ENCODE data around the gene PRDM16.

Gene PRDM16

GRCh38 chr1:3192825-3193224 is 123.8 kb downstream of the PRDM16 start:
- Histone ChIP-seq H2AK5ac (ENCODE audit: low read length, severe bottlenecking) (no peak overlapping the region), H3K14ac (ENCODE audit: low read length in 2 of 2) (no peak overlapping the region), H4K8ac (ENCODE audit: low read length) (no peak overlapping the region), H4K91ac (ENCODE audit: low read length) (no peak overlapping the region), H2BK15ac (ENCODE audit: low read depth, poor library complexity, severe bottlenecking) (no peak overlapping the region), H2BK120ac (ENCODE audit: low read depth, low read length) (no peak overlapping the region), H3K4ac (ENCODE audit: low read depth in 1 of 2, low read length in 2 of 2) (no peak overlapping the region), H3K27me3 (ENCODE audit: control insufficient read depth in 1 of 2, insufficient read depth in 1 of 2, low read length in 2 of 2) (peaks cover 0 to 3% of the 10 kb centered on the region in 2 experiments), H3K23ac (ENCODE audit: low read length in 2 of 2) (no peak overlapping the region), H3K18ac (ENCODE audit: low read depth in 1 of 2, low read length in 2 of 2) (no peak overlapping the region), H3K4me2 (ENCODE audit: low read length, poor library complexity, severe bottlenecking) (no peak overlapping the region), H2BK12ac (ENCODE audit: low read length in 2 of 2) (no peak overlapping the region), H2AFZ (ENCODE audit: low read depth, low read length) (no peak overlapping the region), H3K4me3 (ENCODE audit: insufficient read depth in 1 of 2, low read depth in 1 of 2, low read length in 2 of 2) (no peak overlapping the region), H3K27ac (ENCODE audit: low read length, poor library complexity, severe bottlenecking) (no peak overlapping the region), H2BK5ac (ENCODE audit: low read depth, low read length, poor library complexity, severe bottlenecking) (no peak overlapping the region), H3K9ac (ENCODE audit: low read length) (no peak overlapping the region), H3K79me1 (replicated peaks; ENCODE audit: low read length, poor library complexity, severe bottlenecking) (no peaks in the 10 kb centered on the region), H3K9me3 (ENCODE audit: control insufficient read depth, low read length) (no peaks in the 10 kb centered on the region), H3K4me1 (ENCODE audit: control insufficient read depth, insufficient read depth, low read depth, low read length) (no peaks in the 10 kb centered on the region), H3K36me3 (ENCODE audit: control insufficient read depth in 1 of 2, insufficient read depth in 2 of 2, low read depth in 1 of 2, low read length in 2 of 2) (no peaks in the 10 kb centered on the region)
- no peak for DNase-seq
- WGBS = 86% methylated on average over 18 of the region's 18 CpGs

DNA sequence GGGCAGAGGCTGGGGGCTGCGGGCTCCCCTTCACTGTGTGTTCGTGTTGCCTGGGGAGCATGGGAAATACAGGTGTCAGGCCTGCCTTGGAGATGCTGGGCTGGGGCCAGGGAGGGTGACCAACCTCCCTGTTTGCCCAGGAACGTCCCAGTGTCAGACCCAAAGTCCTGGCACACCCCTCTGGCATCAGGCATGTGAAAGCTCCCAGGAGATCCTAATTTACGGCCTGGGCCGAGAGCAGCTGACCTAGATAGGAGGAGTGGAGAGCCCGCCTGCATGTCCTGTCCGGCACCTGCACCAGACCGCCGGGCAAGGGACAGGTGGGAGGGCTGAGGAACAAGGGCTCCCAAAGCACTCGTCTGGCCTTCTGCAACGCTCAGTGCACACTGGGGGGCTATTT is 124.8 kb downstream of the PRDM16 start:
- Histone ChIP-seq H4K8ac (ENCODE audit: low read length) (no peak overlapping the region), H3K23ac (ENCODE audit: low read length in 2 of 2) (no peak overlapping the region), H3K4me3 (ENCODE audit: insufficient read depth in 1 of 2, low read depth in 1 of 2, low read length in 2 of 2) (no peak overlapping the region), H2BK120ac (ENCODE audit: low read depth, low read length) (no peak overlapping the region), H2AFZ (ENCODE audit: low read depth, low read length) (no peak overlapping the region), H3K36me3 (ENCODE audit: control insufficient read depth in 1 of 2, insufficient read depth in 2 of 2, low read depth in 1 of 2, low read length in 2 of 2) (no peaks in the 10 kb centered on the region), H2BK5ac (ENCODE audit: low read depth, low read length, poor library complexity, severe bottlenecking) (no peak overlapping the region), H3K27ac (ENCODE audit: low read length, poor library complexity, severe bottlenecking) (no peak overlapping the region), H2BK15ac (ENCODE audit: low read depth, poor library complexity, severe bottlenecking) (no peak overlapping the region), H2AK5ac (ENCODE audit: low read length, severe bottlenecking) (no peak overlapping the region), H3K4ac (ENCODE audit: low read depth in 1 of 2, low read length in 2 of 2) (no peak overlapping the region), H3K79me1 (replicated peaks; ENCODE audit: low read length, poor library complexity, severe bottlenecking) (no peaks in the 10 kb centered on the region), H3K14ac (ENCODE audit: low read length in 2 of 2) (no peak overlapping the region), H3K27me3 (ENCODE audit: control insufficient read depth in 1 of 2, insufficient read depth in 1 of 2, low read length in 2 of 2) (peaks cover 0 to 10% of the 10 kb centered on the region in 2 experiments), H3K4me1 (ENCODE audit: control insufficient read depth, insufficient read depth, low read depth, low read length) (no peaks in the 10 kb centered on the region), H3K18ac (ENCODE audit: low read depth in 1 of 2, low read length in 2 of 2) (no peak overlapping the region), H3K9ac (ENCODE audit: low read length) (no peak overlapping the region), H2BK12ac (ENCODE audit: low read length in 2 of 2) (no peak overlapping the region), H3K4me2 (ENCODE audit: low read length, poor library complexity, severe bottlenecking) (no peak overlapping the region), H4K91ac (ENCODE audit: low read length) (peak overlapping the region; percentile 10), H3K9me3 (ENCODE audit: control insufficient read depth, low read length) (no peaks in the 10 kb centered on the region)
- DNase-seq = no peak
- WGBS = 82% methylated on average over 10 of the region's 11 CpGs

GRCh38 chr1:3194760-3195479 is 125.9 kb downstream of the PRDM16 start:
- H3K23ac ChIP-seq (ENCODE audit: low read length in 2 of 2) = no peak overlapping the region
- H3K4me2 ChIP-seq (ENCODE audit: low read length, poor library complexity, severe bottlenecking) = no peak overlapping the region
- no peaks in the 10 kb centered on the region for H3K4me1 ChIP-seq (ENCODE audit: control insufficient read depth, insufficient read depth, low read depth, low read length)
- no peak for DNase-seq
- H4K8ac ChIP-seq (ENCODE audit: low read length) = no peak overlapping the region
- H2BK120ac ChIP-seq (ENCODE audit: low read depth, low read length) = no peak overlapping the region
- H3K4ac ChIP-seq (ENCODE audit: low read depth in 1 of 2, low read length in 2 of 2) = no peak overlapping the region
- no peaks in the 10 kb centered on the region for H3K36me3 ChIP-seq (ENCODE audit: control insufficient read depth in 1 of 2, insufficient read depth in 2 of 2, low read depth in 1 of 2, low read length in 2 of 2)
- H2BK5ac ChIP-seq (ENCODE audit: low read depth, low read length, poor library complexity, severe bottlenecking) = no peak overlapping the region
- H3K4me3 ChIP-seq (ENCODE audit: insufficient read depth in 1 of 2, low read depth in 1 of 2, low read length in 2 of 2) = no peak overlapping the region
- 90% methylated on average over 38 of the region's 38 CpGs for WGBS
- H3K9ac ChIP-seq (ENCODE audit: low read length) = no peak overlapping the region
- no peak overlapping the region for H4K91ac ChIP-seq (ENCODE audit: low read length)
- no peak overlapping the region for H3K27ac ChIP-seq (ENCODE audit: low read length, poor library complexity, severe bottlenecking)
- no peak overlapping the region for H2AK5ac ChIP-seq (ENCODE audit: low read length, severe bottlenecking)
- no peak overlapping the region for H2AFZ ChIP-seq (ENCODE audit: low read depth, low read length)
- no peak overlapping the region for H3K18ac ChIP-seq (ENCODE audit: low read depth in 1 of 2, low read length in 2 of 2)
- no peak overlapping the region for H3K14ac ChIP-seq (ENCODE audit: low read length in 2 of 2)
- peaks cover 0 to 12% of the 10 kb centered on the region in 2 experiments for H3K27me3 ChIP-seq (ENCODE audit: control insufficient read depth in 1 of 2, insufficient read depth in 1 of 2, low read length in 2 of 2)
- no peak overlapping the region for H2BK15ac ChIP-seq (ENCODE audit: low read depth, poor library complexity, severe bottlenecking)
- H3K79me1 ChIP-seq (replicated peaks; ENCODE audit: low read length, poor library complexity, severe bottlenecking) = no peaks in the 10 kb centered on the region
- H2BK12ac ChIP-seq (ENCODE audit: low read length in 2 of 2) = no peak overlapping the region
- H3K9me3 ChIP-seq (ENCODE audit: control insufficient read depth, low read length) = no peaks in the 10 kb centered on the region

DNA sequence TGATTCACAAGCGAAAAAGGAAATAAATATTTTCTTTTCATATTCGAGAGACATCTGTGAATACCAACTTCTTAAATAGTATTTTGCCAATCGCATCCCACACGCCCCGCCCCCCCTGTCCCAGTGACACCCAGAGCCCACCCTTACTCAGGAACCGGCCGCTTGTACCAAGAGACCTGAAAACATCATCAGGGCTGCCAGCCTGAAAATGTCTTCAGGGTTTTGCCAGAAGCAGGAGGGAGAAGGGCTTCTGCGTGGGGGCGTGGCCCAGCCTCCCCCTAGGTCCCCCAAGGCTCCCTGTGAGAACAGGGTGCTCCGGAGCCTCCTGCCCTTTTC is 126.4 kb downstream of the PRDM16 start:
- H3K79me1 ChIP-seq (replicated peaks; ENCODE audit: low read length, poor library complexity, severe bottlenecking) = no peaks in the 10 kb centered on the region
- 92% methylated on average over 9 of the region's 10 CpGs for whole genome bisulfite sequencing
- H2BK5ac ChIP-seq (ENCODE audit: low read depth, low read length, poor library complexity, severe bottlenecking) = no peak overlapping the region
- H3K14ac ChIP-seq (ENCODE audit: low read length in 2 of 2) = no peak overlapping the region
- no peak overlapping the region for H3K27ac ChIP-seq (ENCODE audit: low read length, poor library complexity, severe bottlenecking)
- peaks cover 0 to 12% of the 10 kb centered on the region in 2 experiments for H3K27me3 ChIP-seq (ENCODE audit: control insufficient read depth in 1 of 2, insufficient read depth in 1 of 2, low read length in 2 of 2)
- no peak overlapping the region for H2AFZ ChIP-seq (ENCODE audit: low read depth, low read length)
- H4K91ac ChIP-seq (ENCODE audit: low read length) = no peak overlapping the region
- H3K4me2 ChIP-seq (ENCODE audit: low read length, poor library complexity, severe bottlenecking) = no peak overlapping the region
- H3K18ac ChIP-seq (ENCODE audit: low read depth in 1 of 2, low read length in 2 of 2) = no peak overlapping the region
- no peak overlapping the region for H3K9ac ChIP-seq (ENCODE audit: low read length)
- H2BK120ac ChIP-seq (ENCODE audit: low read depth, low read length) = no peak overlapping the region
- H3K4me3 ChIP-seq (ENCODE audit: insufficient read depth in 1 of 2, low read depth in 1 of 2, low read length in 2 of 2) = no peak overlapping the region
- H4K8ac ChIP-seq (ENCODE audit: low read length) = no peak overlapping the region
- no peak overlapping the region for H2BK15ac ChIP-seq (ENCODE audit: low read depth, poor library complexity, severe bottlenecking)
- DNase-seq = no peak
- H2AK5ac ChIP-seq (ENCODE audit: low read length, severe bottlenecking) = no peak overlapping the region
- H3K9me3 ChIP-seq (ENCODE audit: control insufficient read depth, low read length) = no peaks in the 10 kb centered on the region
- no peak overlapping the region for H3K23ac ChIP-seq (ENCODE audit: low read length in 2 of 2)
- H3K36me3 ChIP-seq (ENCODE audit: control insufficient read depth in 1 of 2, insufficient read depth in 2 of 2, low read depth in 1 of 2, low read length in 2 of 2) = no peaks in the 10 kb centered on the region
- no peak overlapping the region for H2BK12ac ChIP-seq (ENCODE audit: low read length in 2 of 2)
- no peaks in the 10 kb centered on the region for H3K4me1 ChIP-seq (ENCODE audit: control insufficient read depth, insufficient read depth, low read depth, low read length)
- H3K4ac ChIP-seq (ENCODE audit: low read depth in 1 of 2, low read length in 2 of 2) = no peak overlapping the region
